ENCODE measurements around the gene MYL6. TPM values are rescaled to one million over a fixed set of nuclear protein-coding genes. Genes with fewer than 3 reads are reported as not detected.
A peak's percentile ranks its signal among the peaks of the same experiment; 100 is the strongest.

Gene MYL6
- total RNA-seq, 1 experiment from 2014 or later = 1,024 TPM

- ATAC-seq (no peak), DNase-seq (ENCODE audit: low read depth, low spot score) (no peak)
- H3K27ac ChIP-seq (ENCODE audit: low read length) = peak overlapping the region; percentile 94
- TF ChIP-seq POLR2AphosphoS5 (IDR thresholded peaks at IDR 0.05; ENCODE audit: low read depth, low read length) = no peak
- no peak for TF ChIP-seq TCF7L2 (IDR thresholded peaks at IDR 0.05; ENCODE audit: low read depth, low read length)
- no peak for TF ChIP-seq REST (IDR thresholded peaks at IDR 0.05; ENCODE audit: insufficient read depth in 1 of 2, low read depth in 2 of 2, low read length in 1 of 2)
- no peak; the same call in 1 of the 2 replicates for TF ChIP-seq SIN3A (IDR thresholded peaks at IDR 0.05; ENCODE audit: borderline replicate concordance, insufficient read depth, low read depth, low read length)
- TF ChIP-seq CTCF (IDR thresholded peaks at IDR 0.05) = no peak
- POLR2A ChIA-PET = interaction anchor here (0.6 to 1.3 kb wide), 5 partner anchors 10 to 682 kb away, joined by 3 to 6 read pairs (median 3); partner anchors contain the start of genes RNF41, SMARCC2 and ZC3H10
- H3K4me1 ChIP-seq (ENCODE audit: control insufficient read depth, insufficient read depth, low read length) = peaks cover 29% of the 10 kb centered on the region
- H3K36me3 ChIP-seq (ENCODE audit: control insufficient read depth, insufficient read depth, low read length) = peaks cover 5% of the 10 kb centered on the region; the same call in 1 of the 2 replicates
- in situ Hi-C loops (cut with HindIII; ENCODE audit: low pct_unique_long_range_greater_than_20kb, low sequenced_read_pairs) (no loop called here), intact Hi-C loops (cut with micrococcal nuclease; ENCODE audit: unreplicated experiment) (no loop called here)
- H3K27me3 ChIP-seq (ENCODE audit: control insufficient read depth, insufficient read depth, low read length) = no peaks in the 10 kb centered on the region
- peak overlapping the region; percentile 93 to 96 for H3K4me3 ChIP-seq (ENCODE audit: low read depth in 2 of 2, low read length in 2 of 2)
- no peaks in the 10 kb centered on the region for H3K9me3 ChIP-seq (ENCODE audit: control insufficient read depth, insufficient read depth, low read depth, low read length)
- CTCF ChIA-PET = interaction anchor here (0.6 to 1.8 kb wide), 4 partner anchors 9 to 428 kb away, joined by 3 to 14 read pairs (median 6); partner anchors contain the start of gene ZC3H10
- BruUV-seq (replicated peaks) = TSS peak; percentile 92
Observed at GRCh38 chr12:56127485-56127887, 30.7 kb upstream of the MYL6 start.

DNA sequence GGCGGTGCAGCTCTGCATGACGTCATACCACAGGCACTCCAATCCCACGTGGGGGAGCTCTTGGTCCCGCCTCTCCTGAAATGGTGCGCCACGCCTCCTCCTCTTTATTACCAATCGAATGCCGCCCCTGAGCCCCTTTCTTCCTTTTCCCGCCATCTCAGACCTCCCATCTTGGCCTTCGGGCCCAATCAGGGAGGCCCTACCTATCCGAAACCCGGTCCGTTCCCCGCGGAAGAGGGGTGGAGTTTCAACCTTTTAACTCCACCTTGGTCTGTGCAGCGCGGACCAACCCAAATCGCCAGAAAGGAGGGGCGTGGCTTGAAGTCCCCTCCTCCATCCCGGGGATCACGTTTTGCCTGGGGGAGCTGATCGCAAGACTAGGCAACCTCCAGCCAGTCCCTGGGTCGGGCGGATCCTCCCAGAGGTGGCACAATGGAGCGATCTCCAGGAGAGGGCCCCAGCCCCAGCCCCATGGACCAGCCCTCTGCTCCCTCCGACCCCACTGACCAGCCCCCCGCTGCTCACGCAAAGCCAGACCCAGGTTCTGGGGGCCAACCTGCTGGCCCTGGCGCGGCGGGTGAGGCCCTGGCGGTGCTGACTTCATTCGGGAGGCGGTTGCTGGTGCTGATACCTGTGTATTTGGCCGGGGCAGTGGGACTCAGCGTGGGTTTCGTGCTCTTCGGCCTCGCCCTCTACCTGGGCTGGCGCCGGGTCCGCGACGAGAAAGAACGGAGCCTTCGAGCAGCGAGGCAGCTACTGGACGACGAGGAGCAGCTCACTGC, 30.1 kb upstream of the MYL6 start, which contains the start of gene ESYT1:
TSS of gene ESYT1 (plus strand) at position 380 of the 782 bp plus-strand sequence. CDS start at position 433, 53 bp downstream.
- ChIA-PET POLR2A (interaction anchor here (0.6 to 1.3 kb wide), 6 partner anchors 10 to 681 kb away, joined by 3 to 6 read pairs (median 3); partner anchors contain the start of genes RNF41, SMARCC2 and ZC3H10), CTCF (interaction anchor here (0.6 to 1.8 kb wide), 6 partner anchors 8 to 428 kb away, joined by 3 to 14 read pairs (median 6); partner anchors contain the start of gene ZC3H10)
- peak; percentile 96 for ATAC-seq
- DNase-seq (ENCODE audit: low read depth, low spot score) = peak; percentile 99
- Histone ChIP-seq H3K4me1 (ENCODE audit: control insufficient read depth, insufficient read depth, low read length) (peaks cover 29% of the 10 kb centered on the region), H3K36me3 (ENCODE audit: control insufficient read depth, insufficient read depth, low read length) (peaks cover 5% of the 10 kb centered on the region; the same call in 1 of the 2 replicates), H3K9me3 (ENCODE audit: control insufficient read depth, insufficient read depth, low read depth, low read length) (no peaks in the 10 kb centered on the region), H3K27me3 (ENCODE audit: control insufficient read depth, insufficient read depth, low read length) (no peaks in the 10 kb centered on the region), H3K27ac (ENCODE audit: low read length) (peak within 1 kb of the TSS; percentile 94), H3K4me3 (ENCODE audit: low read depth in 2 of 2, low read length in 2 of 2) (peak within 1 kb of the TSS; percentile 93 to 96)
- intact Hi-C loops (cut with micrococcal nuclease; ENCODE audit: unreplicated experiment) (no loop called here), in situ Hi-C loops (cut with HindIII; ENCODE audit: low pct_unique_long_range_greater_than_20kb, low sequenced_read_pairs) (no loop called here)
- BruUV-seq (replicated peaks) = no TSS peak
- peak; percentile 79 for TF ChIP-seq POLR2AphosphoS5 (IDR thresholded peaks at IDR 0.05; ENCODE audit: low read depth, low read length)
- peak; percentile 48; the same call in 1 of the 2 replicates for TF ChIP-seq TCF7L2 (IDR thresholded peaks at IDR 0.05; ENCODE audit: low read depth, low read length)
- TF ChIP-seq CTCF (IDR thresholded peaks at IDR 0.05) = no peak
- peak; percentile 80; the same call in 1 of the 2 replicates for TF ChIP-seq SIN3A (IDR thresholded peaks at IDR 0.05; ENCODE audit: borderline replicate concordance, insufficient read depth, low read depth, low read length)
- TF ChIP-seq REST (IDR thresholded peaks at IDR 0.05; ENCODE audit: insufficient read depth in 1 of 2, low read depth in 2 of 2, low read length in 1 of 2) = no peak

Data from Panc1 (cell line).